ENCODE data around the gene DAG1. TPM values are rescaled to one million over a fixed set of nuclear protein-coding genes. Genes with fewer than 3 reads are reported as not detected.
A peak's percentile ranks its signal among the peaks of the same experiment; 100 is the strongest.

The DAG1 gene
- polyA plus RNA-seq, 2 donors, result 8.6 to 18.8 TPM

- H3K4me1 ChIP-seq (ENCODE audit: control insufficient read depth in 2 of 2, insufficient read depth in 2 of 2, low read length in 1 of 2), result peaks cover 2% of the 10 kb centered on the region in 2 donors
- H3K4me3 ChIP-seq (ENCODE audit: low read depth in 1 of 2, low read length in 2 of 2), result no peak overlapping the region
- H3K27me3 ChIP-seq (ENCODE audit: control insufficient read depth in 1 of 2, insufficient read depth in 2 of 2, low read length in 2 of 2), result no peaks in the 10 kb centered on the region
- no peak overlapping the region for H3K27ac ChIP-seq (ENCODE audit: low read depth in 2 of 2, low read length in 1 of 2)
- no peaks in the 10 kb centered on the region for H3K9me3 ChIP-seq (ENCODE audit: control insufficient read depth in 2 of 2, insufficient read depth in 1 of 2, low read depth in 1 of 2, low read length in 1 of 2)
- peaks cover 16 to 26% of the 10 kb centered on the region in 2 donors for H3K36me3 ChIP-seq (ENCODE audit: control insufficient read depth in 2 of 2, insufficient read depth in 2 of 2, low read length in 1 of 2)
Observed at GRCh38 chr3:49529567-49529966, 59.5 kb downstream of the DAG1 start.

GRCh38 chr3:49530231-49530630 is 60.2 kb downstream of the DAG1 start:
- no peak overlapping the region for H3K27ac ChIP-seq (ENCODE audit: low read depth in 2 of 2, low read length in 1 of 2)
- no peaks in the 10 kb centered on the region for H3K27me3 ChIP-seq (ENCODE audit: control insufficient read depth in 1 of 2, insufficient read depth in 2 of 2, low read length in 2 of 2)
- H3K4me1 ChIP-seq (ENCODE audit: control insufficient read depth in 2 of 2, insufficient read depth in 2 of 2, low read length in 1 of 2), result peaks cover 0 to 2% of the 10 kb centered on the region in 2 donors
- 81 to 82% methylated on average over 5 of the region's 5 CpGs for WGBS, 2 donors
- H3K36me3 ChIP-seq (ENCODE audit: control insufficient read depth in 2 of 2, insufficient read depth in 2 of 2, low read length in 1 of 2), result peaks cover 16 to 26% of the 10 kb centered on the region in 2 donors
- H3K9me3 ChIP-seq (ENCODE audit: control insufficient read depth in 2 of 2, insufficient read depth in 1 of 2, low read depth in 1 of 2, low read length in 1 of 2), result no peaks in the 10 kb centered on the region
- no peak overlapping the region for H3K4me3 ChIP-seq (ENCODE audit: low read depth in 1 of 2, low read length in 2 of 2)

GRCh38 chr3:49530701-49531100 is 60.6 kb downstream of the DAG1 start:
- Histone ChIP-seq H3K4me1 (ENCODE audit: control insufficient read depth in 2 of 2, insufficient read depth in 2 of 2, low read length in 1 of 2) (peaks cover 0 to 2% of the 10 kb centered on the region in 2 donors), H3K27me3 (ENCODE audit: control insufficient read depth in 1 of 2, insufficient read depth in 2 of 2, low read length in 2 of 2) (no peaks in the 10 kb centered on the region), H3K36me3 (ENCODE audit: control insufficient read depth in 2 of 2, insufficient read depth in 2 of 2, low read length in 1 of 2) (peaks cover 16 to 26% of the 10 kb centered on the region in 2 donors), H3K27ac (ENCODE audit: low read depth in 2 of 2, low read length in 1 of 2) (no peak overlapping the region), H3K9me3 (ENCODE audit: control insufficient read depth in 2 of 2, insufficient read depth in 1 of 2, low read depth in 1 of 2, low read length in 1 of 2) (no peaks in the 10 kb centered on the region), H3K4me3 (ENCODE audit: low read depth in 1 of 2, low read length in 2 of 2) (no peak overlapping the region)
- WGBS, 2 donors, result 93 to 95% methylated on average over 8 of the region's 8 CpGs

- H3K4me1 ChIP-seq (ENCODE audit: control insufficient read depth in 2 of 2, insufficient read depth in 2 of 2, low read length in 1 of 2), result peaks cover 0 to 2% of the 10 kb centered on the region in 2 donors
- WGBS, 2 donors, result 86 to 89% methylated on average over 10 of the region's 10 CpGs
- H3K27me3 ChIP-seq (ENCODE audit: control insufficient read depth in 1 of 2, insufficient read depth in 2 of 2, low read length in 2 of 2), result no peaks in the 10 kb centered on the region
- H3K9me3 ChIP-seq (ENCODE audit: control insufficient read depth in 2 of 2, insufficient read depth in 1 of 2, low read depth in 1 of 2, low read length in 1 of 2), result no peaks in the 10 kb centered on the region
- no peak overlapping the region for H3K27ac ChIP-seq (ENCODE audit: low read depth in 2 of 2, low read length in 1 of 2)
- H3K36me3 ChIP-seq (ENCODE audit: control insufficient read depth in 2 of 2, insufficient read depth in 2 of 2, low read length in 1 of 2), result peaks cover 16 to 26% of the 10 kb centered on the region in 2 donors
- no peak overlapping the region for H3K4me3 ChIP-seq (ENCODE audit: low read depth in 1 of 2, low read length in 2 of 2)
Observed at GRCh38 chr3:49531218-49531617, 61.2 kb downstream of the DAG1 start.

GRCh38 chr3:49531715-49532114 is 61.6 kb downstream of the DAG1 start:
- Histone ChIP-seq H3K9me3 (ENCODE audit: control insufficient read depth in 2 of 2, insufficient read depth in 1 of 2, low read depth in 1 of 2, low read length in 1 of 2) (no peaks in the 10 kb centered on the region), H3K27ac (ENCODE audit: low read depth in 2 of 2, low read length in 1 of 2) (no peak overlapping the region), H3K4me1 (ENCODE audit: control insufficient read depth in 2 of 2, insufficient read depth in 2 of 2, low read length in 1 of 2) (peaks cover 0 to 2% of the 10 kb centered on the region in 2 donors), H3K36me3 (ENCODE audit: control insufficient read depth in 2 of 2, insufficient read depth in 2 of 2, low read length in 1 of 2) (peaks cover 16 to 26% of the 10 kb centered on the region in 2 donors), H3K4me3 (ENCODE audit: low read depth in 1 of 2, low read length in 2 of 2) (no peak overlapping the region), H3K27me3 (ENCODE audit: control insufficient read depth in 1 of 2, insufficient read depth in 2 of 2, low read length in 2 of 2) (no peaks in the 10 kb centered on the region)
- WGBS, 2 donors, result 94% methylated on average over 16 of the region's 16 CpGs

- Histone ChIP-seq H3K27me3 (ENCODE audit: control insufficient read depth in 1 of 2, insufficient read depth in 2 of 2, low read length in 2 of 2) (no peaks in the 10 kb centered on the region), H3K4me1 (ENCODE audit: control insufficient read depth in 2 of 2, insufficient read depth in 2 of 2, low read length in 1 of 2) (peaks cover 0 to 2% of the 10 kb centered on the region in 2 donors), H3K4me3 (ENCODE audit: low read depth in 1 of 2, low read length in 2 of 2) (no peak overlapping the region), H3K27ac (ENCODE audit: low read depth in 2 of 2, low read length in 1 of 2) (no peak overlapping the region), H3K36me3 (ENCODE audit: control insufficient read depth in 2 of 2, insufficient read depth in 2 of 2, low read length in 1 of 2) (peaks cover 16 to 26% of the 10 kb centered on the region in 2 donors), H3K9me3 (ENCODE audit: control insufficient read depth in 2 of 2, insufficient read depth in 1 of 2, low read depth in 1 of 2, low read length in 1 of 2) (no peaks in the 10 kb centered on the region)
- WGBS, 2 donors, result 91 to 96% methylated on average over 13 of the region's 13 CpGs
Observed at GRCh38 chr3:49533031-49533430, 63.0 kb downstream of the DAG1 start.

GRCh38 chr3:49533786-49534519 is 63.9 kb downstream of the DAG1 start:
- WGBS, 2 donors, result 84 to 89% methylated on average over 9 of the region's 9 CpGs
- Histone ChIP-seq H3K36me3 (ENCODE audit: control insufficient read depth in 2 of 2, insufficient read depth in 2 of 2, low read length in 1 of 2) (peaks cover 16 to 26% of the 10 kb centered on the region in 2 donors), H3K27ac (ENCODE audit: low read depth in 2 of 2, low read length in 1 of 2) (no peak overlapping the region), H3K27me3 (ENCODE audit: control insufficient read depth in 1 of 2, insufficient read depth in 2 of 2, low read length in 2 of 2) (no peaks in the 10 kb centered on the region), H3K4me3 (ENCODE audit: low read depth in 1 of 2, low read length in 2 of 2) (no peak overlapping the region), H3K4me1 (ENCODE audit: control insufficient read depth in 2 of 2, insufficient read depth in 2 of 2, low read length in 1 of 2) (peaks cover 0 to 2% of the 10 kb centered on the region in 2 donors), H3K9me3 (ENCODE audit: control insufficient read depth in 2 of 2, insufficient read depth in 1 of 2, low read depth in 1 of 2, low read length in 1 of 2) (no peaks in the 10 kb centered on the region)

- peaks cover 0 to 2% of the 10 kb centered on the region in 2 donors for H3K4me1 ChIP-seq (ENCODE audit: control insufficient read depth in 2 of 2, insufficient read depth in 2 of 2, low read length in 1 of 2)
- peak overlapping the region in 1 of 2 donors; percentile 33 for H3K27ac ChIP-seq (ENCODE audit: low read depth in 2 of 2, low read length in 1 of 2)
- no peaks in the 10 kb centered on the region for H3K27me3 ChIP-seq (ENCODE audit: control insufficient read depth in 1 of 2, insufficient read depth in 2 of 2, low read length in 2 of 2)
- H3K36me3 ChIP-seq (ENCODE audit: control insufficient read depth in 2 of 2, insufficient read depth in 2 of 2, low read length in 1 of 2), result peaks cover 16 to 26% of the 10 kb centered on the region in 2 donors
- no peaks in the 10 kb centered on the region for H3K9me3 ChIP-seq (ENCODE audit: control insufficient read depth in 2 of 2, insufficient read depth in 1 of 2, low read depth in 1 of 2, low read length in 1 of 2)
- H3K4me3 ChIP-seq (ENCODE audit: low read depth in 1 of 2, low read length in 2 of 2), result no peak overlapping the region
- WGBS, 2 donors, result 78 to 79% methylated on average over 14 of the region's 14 CpGs
Observed at GRCh38 chr3:49534581-49535441, 64.7 kb downstream of the DAG1 start.

- no peak overlapping the region for H3K4me3 ChIP-seq (ENCODE audit: low read depth in 1 of 2, low read length in 2 of 2)
- H3K27ac ChIP-seq (ENCODE audit: low read depth in 2 of 2, low read length in 1 of 2), result no peak overlapping the region
- no peaks in the 10 kb centered on the region for H3K27me3 ChIP-seq (ENCODE audit: control insufficient read depth in 1 of 2, insufficient read depth in 2 of 2, low read length in 2 of 2)
- H3K4me1 ChIP-seq (ENCODE audit: control insufficient read depth in 2 of 2, insufficient read depth in 2 of 2, low read length in 1 of 2), result peaks cover 2 to 7% of the 10 kb centered on the region in 2 donors
- WGBS, 2 donors, result 64 to 80% methylated on average over 7 of the region's 7 CpGs
- H3K9me3 ChIP-seq (ENCODE audit: control insufficient read depth in 2 of 2, insufficient read depth in 1 of 2, low read depth in 1 of 2, low read length in 1 of 2), result no peaks in the 10 kb centered on the region
- H3K36me3 ChIP-seq (ENCODE audit: control insufficient read depth in 2 of 2, insufficient read depth in 2 of 2, low read length in 1 of 2), result peaks cover 14 to 19% of the 10 kb centered on the region in 2 donors
Observed at GRCh38 chr3:49535971-49536874, 66.2 kb downstream of the DAG1 start.
